ENCODE results near the gene CABLES2.
"Not testable (repeated sequence)": the region's sequence is repeated elsewhere in the genome, so short reads cannot be mapped to it uniquely, and the experiment has no call there.

CABLES2 gene

GRCh38 chr20:62374331-62375152 lies 32.5 kb downstream of the CABLES2 start:
- DNase-seq (ENCODE audit: low spot score) = no peak
- no peak for TF ChIP-seq CTCF (IDR thresholded peaks at IDR 0.05; ENCODE audit: extremely low read depth, missing control alignments)

GRCh38 chr20:62373631-62374179 lies 33.4 kb downstream of the CABLES2 start:
- DNase-seq (ENCODE audit: low spot score) = not testable (repeated sequence)

GRCh38 chr20:62372042-62372993 lies 34.8 kb downstream of the CABLES2 start:
- TF ChIP-seq CTCF (IDR thresholded peaks at IDR 0.05; ENCODE audit: extremely low read depth, missing control alignments) = no peak
- DNase-seq (ENCODE audit: low spot score) = no peak

GRCh38 chr20:62371588-62372041 lies 35.5 kb downstream of the CABLES2 start:
- DNase-seq (ENCODE audit: low spot score) = no peak
- no peak for TF ChIP-seq CTCF (IDR thresholded peaks at IDR 0.05; ENCODE audit: extremely low read depth, missing control alignments)

GRCh38 chr20:62370807-62371587 lies 36.1 kb downstream of the CABLES2 start:
- TF ChIP-seq CTCF (IDR thresholded peaks at IDR 0.05; ENCODE audit: extremely low read depth, missing control alignments) = no peak
- DNase-seq (ENCODE audit: low spot score) = no peak

GRCh38 chr20:62370115-62370806 lies 36.8 kb downstream of the CABLES2 start:
- no peak for DNase-seq (ENCODE audit: low spot score)
- TF ChIP-seq CTCF (IDR thresholded peaks at IDR 0.05; ENCODE audit: extremely low read depth, missing control alignments) = no peak

- TF ChIP-seq CTCF (IDR thresholded peaks at IDR 0.05; ENCODE audit: extremely low read depth, missing control alignments) = no peak
- no peak for DNase-seq (ENCODE audit: low spot score)
Observed at GRCh38 chr20:62369815-62370114, 37.3 kb downstream of the CABLES2 start.
